ENCODE data around the gene MOK.

The MOK gene

DNA sequence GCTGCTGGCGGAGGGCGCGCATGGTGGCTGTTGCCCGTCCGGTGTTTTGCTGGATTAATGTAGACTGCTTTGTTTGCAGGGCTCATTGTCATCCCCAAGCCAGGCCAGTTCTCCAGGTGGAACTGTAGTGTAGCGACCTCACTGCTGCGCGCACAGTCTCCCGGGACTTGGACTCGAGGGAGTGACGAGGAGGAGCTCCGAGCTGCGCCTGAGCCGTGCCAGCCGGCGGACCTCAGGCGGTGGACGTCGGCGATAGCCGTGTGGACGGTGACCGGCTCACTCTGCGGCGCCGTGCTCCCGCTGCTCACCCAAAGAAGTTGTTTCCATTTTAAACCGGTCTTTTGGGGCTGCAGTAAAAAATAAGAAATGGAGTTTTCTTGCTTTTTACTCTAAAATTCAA lies 82.2 kb downstream of the MOK start:
- no peak for FAIRE-seq

DNA sequence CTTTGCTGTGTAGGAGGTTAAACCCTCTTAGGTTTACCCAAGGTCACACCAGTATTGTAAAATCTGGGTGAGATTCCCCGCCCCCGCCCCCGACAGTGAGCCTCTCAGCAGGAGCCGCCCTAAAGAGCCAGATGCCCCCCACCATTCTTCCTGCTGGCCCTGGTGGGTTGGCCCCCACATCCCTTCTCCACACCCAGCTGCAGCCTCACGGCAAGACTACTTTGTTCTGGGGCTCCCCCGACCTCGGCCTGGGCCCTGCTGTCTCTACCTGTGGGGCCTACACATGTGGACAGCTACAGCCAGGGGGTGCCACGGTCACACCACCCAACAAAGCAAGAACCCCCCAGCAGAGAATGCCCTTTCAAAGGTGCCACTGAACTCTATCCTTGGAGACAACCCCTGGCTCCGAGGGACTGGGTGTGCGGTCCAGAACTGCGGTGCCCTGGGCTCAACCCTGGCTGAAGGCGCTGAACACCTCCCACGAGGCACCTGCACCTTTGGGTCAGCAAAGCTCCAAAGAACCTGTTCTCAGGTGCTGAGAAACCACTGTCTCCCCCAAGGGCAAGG lies 82.9 kb downstream of the MOK start:
- FAIRE-seq = no peak

DNA sequence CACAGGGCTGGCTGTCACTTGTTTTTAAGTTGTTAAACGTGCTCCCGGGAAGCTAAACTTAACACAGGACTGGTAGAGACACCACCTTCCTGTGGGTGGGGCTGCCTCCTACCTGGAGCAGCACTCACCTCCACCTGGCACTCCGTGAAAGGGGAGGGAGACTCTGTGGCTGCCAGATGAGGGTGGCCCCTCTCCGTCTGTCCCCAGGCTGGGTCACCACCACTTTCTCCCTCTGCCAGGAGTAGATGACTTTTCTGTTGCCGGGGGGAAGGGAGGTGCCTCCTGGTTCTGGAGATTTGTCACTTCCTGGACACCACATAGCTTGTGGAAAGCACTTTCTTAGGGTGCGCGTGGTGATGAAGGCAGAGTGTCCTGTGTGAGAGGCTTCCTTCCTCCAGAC lies 83.9 kb downstream of the MOK start:
- FAIRE-seq = no peak

DNA sequence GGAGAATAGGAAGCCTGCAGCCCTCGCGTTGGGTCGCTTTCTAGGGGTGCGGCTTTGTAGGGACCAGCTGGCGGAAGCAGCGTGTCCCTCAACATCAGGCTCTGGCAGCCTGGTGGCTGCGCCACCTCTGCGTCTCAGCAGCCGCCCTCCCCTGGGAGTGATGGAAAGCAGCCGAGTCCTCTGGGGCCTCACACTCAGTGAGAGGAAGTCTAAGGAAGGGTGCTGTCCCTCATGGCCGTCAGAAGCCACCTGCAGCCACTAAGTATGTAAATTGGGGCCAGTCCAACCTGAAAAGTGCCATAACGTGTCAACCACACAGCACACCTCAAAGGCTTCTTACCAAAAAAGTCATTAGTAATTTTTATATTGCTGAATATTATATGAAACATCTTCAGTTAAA lies 84.9 kb downstream of the MOK start:
- no peak for FAIRE-seq

DNA sequence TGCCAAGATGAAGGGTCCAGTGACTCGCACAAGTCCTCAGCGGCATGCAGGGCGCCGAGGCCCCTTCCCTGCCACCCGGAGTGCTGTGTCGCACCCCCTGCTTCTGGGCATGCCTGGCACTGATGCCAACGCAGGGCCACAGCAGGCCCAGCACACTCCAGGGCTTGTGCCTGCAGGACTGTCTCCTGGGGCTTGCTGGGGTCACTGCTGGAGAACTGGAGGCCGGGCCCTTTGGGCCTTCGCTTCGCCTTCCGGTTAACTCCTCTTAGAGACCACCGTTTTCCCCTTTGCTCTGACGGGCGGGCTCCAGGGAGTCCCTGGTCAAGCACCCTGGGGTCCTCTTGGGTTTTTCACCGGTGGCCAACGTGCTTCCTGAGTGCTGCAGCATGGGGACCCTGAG lies 85.6 kb downstream of the MOK start:
- FAIRE-seq = no peak

DNA sequence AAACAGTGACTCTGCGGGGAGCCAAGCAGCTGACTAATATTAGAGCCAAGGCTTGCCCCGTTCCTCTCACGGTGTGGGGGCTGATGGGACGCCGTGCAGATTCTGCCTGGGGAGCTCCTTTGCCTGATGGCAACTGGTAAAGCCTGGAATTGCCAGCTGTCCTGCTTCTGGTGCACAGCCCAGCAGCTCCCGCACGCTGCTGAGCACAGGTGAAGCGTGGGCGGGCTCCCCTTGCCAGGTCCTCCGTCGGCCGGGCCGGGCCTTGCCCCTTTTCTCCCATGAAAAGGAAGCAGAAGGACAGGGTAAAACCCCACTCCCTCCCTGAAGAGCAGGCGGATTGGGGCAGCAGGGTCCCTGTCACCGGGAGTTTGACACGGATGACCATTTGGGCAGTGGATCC lies 86.3 kb downstream of the MOK start:
- FAIRE-seq = no peak

DNA sequence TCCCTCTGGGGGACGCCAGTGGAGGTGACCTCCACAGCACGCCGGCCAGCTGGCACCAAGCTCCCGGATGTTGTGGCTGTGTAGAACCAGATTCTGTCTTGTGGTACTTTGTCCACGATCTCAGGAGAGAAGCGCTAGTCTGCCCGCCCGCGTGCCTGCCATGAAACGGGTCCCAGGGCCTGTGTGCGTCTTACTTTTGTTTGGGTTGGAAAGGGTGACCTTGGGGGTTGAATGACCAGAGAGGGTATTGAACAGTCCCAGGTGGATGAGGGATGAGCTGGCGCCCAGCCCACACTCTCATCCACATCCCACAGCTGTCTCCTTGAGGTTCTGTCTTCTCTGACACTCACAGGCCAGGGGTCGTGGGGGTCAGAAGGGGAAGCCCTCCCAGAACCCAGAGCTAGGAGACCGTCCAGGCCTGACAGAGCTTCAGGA lies 87.0 kb downstream of the MOK start:
- no peak for FAIRE-seq

DNA sequence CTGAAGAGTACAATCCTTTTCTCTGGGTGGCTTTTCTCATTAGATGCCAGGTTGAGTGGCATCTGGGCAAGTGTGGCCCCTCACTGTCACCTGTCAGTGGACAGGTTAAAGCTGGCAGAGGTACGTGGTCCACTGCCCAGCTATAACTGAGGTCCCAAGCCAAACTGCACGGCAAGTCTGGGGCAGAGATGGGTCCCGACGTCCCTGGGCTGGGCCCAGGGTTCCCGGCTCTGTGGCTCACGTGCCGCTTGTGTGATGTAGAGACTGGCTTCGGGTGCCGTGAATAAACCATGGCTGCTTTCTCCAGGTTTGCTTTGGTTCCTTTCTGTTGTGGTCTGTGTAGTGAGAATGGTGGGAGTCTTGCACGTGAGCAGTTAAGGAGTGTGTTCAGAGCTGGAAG lies 87.6 kb downstream of the MOK start:
- no peak for FAIRE-seq

DNA sequence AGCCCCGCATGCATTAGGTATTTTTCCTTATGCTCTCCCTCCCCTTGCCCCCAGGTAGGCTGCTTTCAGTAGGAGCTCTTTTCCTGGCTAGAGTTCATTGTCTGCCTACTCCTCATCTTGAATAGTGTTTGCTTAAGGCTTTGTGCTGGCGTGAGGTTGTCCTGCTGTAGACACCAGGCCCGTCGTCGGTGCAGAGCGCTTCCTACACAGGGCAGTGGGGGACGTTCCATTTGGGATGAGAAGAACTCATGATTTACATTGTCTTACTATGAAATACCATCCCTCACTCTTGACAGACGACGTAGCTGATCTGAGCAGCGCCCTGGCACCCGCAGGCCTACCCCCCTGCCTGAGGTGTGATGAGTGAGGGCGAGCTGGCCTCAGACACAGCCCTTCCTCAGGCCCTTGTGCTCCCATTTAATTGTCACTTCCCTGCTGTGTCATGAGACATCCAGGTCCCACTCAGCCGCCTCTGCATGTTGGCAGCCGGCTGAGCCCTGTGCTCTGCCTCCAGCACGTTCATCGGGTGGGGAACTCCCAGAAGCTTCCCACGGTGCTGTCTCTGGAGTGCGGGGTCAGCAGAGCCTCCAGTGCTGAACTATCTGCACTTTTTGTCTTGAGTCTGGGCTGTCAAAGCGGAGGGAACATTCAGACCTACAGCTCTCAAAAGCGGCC lies 89.3 kb downstream of the MOK start:
- no peak for FAIRE-seq

DNA sequence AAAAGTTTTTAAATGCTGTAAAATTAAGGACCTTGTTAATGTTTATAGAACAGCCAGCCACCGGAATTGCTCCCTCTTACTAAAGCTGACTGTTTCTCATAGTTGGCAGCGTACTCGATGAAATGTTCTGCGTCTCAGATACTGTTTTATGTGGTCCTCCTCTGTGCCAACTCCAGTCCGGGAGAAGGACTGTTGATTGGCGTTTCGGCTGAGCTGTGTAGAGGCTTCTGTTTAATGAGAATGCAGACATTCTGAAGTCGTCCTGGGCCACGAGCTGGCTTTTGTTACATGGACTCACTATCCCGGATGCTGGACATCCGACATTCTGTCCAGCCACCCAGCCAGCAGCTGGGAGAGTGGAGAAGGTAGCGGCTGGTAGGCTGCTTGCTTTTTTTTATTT lies 89.9 kb downstream of the MOK start:
- FAIRE-seq = no peak

DNA sequence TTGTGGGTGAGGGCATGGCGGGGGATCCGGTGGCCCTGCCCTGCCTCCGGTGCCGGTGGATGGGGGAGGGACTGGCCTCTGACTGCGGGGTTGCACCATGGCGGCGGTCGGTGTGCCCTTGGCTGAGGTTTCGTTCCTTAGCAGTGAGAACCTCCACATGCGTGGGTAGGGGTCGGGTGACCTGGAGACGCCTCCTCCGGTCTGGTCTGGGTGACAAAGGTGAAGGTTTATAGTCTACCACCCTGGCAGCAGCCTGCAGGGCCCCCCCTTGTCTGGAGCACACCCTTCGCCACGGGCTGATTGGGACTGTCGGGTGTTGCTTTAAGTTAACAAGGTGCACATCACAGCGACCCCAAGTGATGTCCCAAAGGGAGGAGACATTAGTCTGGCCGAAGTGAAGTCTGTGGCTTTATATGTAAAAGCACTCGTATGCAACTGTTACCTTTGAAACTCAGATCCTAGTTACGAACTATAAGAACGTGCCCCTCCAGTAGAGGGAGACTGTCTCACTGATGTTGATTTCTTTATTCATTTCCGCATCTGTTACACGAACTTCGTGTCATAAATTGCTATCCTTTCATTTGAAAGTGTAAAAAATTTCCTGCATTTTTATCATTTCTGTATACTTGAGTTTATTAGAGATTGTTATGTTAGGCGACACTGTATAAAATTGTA lies 90.8 kb downstream of the MOK start:
- no peak for FAIRE-seq

DNA sequence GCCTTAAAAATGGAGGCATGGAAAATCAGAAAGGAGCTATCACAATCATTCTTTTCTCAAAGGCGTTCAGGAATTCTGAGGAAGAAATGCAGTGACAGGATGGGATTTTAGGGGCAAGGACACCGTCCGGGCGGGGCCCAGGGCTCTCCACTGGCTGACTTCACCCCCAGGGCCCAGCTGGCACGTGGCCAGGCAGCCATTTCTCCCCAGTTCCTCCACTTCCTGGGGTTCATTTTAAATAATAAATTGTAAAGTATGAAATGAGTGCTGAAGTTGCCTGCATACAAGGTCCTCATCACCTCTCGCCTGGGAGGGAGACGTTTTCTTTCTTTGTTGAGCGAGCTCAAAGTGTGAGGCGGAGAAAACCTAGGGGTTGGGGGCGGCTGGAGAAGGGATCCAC lies 91.5 kb downstream of the MOK start:
- no peak for FAIRE-seq

DNA sequence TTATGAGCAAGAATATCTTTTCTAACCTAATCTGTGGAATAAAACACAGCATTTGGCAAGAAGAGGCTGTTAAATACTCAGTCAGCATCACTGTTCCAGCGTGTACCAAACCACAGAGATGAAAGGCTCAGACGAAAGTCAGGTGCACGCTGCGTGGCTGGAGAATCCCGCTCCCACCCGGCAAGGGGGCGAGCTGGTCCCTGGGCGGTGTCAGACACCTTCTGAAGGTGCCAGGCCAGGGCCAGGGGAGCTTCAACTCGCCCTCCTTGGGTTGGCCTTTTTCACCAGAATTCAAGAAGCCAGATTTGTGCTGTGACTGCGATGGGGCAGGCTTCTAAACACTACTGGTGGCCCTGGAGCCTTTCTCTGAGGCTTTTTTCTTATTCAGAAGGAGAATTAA lies 92.1 kb downstream of the MOK start:
- FAIRE-seq = no peak

DNA sequence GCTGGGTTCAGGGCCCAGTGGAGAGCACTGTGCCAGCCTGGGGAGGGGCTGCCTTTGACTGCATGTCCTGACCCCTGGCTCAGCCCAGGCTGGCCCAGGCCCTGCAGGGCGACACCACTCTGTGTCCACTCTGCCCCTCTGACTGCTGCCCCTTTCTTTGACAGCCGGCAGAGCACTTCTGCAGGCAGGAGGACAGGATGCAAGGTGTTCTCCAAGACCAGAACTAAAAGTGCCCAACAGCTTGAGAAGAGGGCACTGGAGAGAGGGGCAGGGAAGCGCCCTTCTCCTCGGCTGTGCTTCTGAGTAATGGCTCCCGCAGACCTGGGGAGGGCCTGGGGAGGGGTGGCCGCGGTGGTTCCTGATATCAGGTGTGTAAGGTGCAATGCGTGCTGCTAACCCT lies 92.6 kb downstream of the MOK start:
- no peak for FAIRE-seq

DNA sequence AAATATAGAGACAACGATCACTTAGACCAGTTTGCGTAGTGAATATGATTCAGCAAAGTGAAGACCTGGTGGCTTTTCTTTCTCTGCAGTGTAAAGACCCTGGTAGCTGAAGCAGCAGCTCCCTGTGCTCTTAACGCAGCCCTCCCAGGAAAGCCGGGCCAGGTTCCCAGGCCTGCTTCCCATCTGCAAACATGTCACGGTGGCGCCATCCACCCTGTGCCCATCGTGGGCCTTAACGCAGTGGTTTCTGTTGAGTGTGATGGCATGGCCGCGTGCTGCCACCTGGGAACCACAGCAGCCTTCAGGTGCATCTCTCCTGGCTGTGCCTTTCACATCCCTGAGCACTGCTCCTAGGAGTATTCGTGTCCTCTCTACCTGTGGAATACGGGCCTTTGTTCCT lies 93.7 kb downstream of the MOK start:
- FAIRE-seq = no peak

DNA sequence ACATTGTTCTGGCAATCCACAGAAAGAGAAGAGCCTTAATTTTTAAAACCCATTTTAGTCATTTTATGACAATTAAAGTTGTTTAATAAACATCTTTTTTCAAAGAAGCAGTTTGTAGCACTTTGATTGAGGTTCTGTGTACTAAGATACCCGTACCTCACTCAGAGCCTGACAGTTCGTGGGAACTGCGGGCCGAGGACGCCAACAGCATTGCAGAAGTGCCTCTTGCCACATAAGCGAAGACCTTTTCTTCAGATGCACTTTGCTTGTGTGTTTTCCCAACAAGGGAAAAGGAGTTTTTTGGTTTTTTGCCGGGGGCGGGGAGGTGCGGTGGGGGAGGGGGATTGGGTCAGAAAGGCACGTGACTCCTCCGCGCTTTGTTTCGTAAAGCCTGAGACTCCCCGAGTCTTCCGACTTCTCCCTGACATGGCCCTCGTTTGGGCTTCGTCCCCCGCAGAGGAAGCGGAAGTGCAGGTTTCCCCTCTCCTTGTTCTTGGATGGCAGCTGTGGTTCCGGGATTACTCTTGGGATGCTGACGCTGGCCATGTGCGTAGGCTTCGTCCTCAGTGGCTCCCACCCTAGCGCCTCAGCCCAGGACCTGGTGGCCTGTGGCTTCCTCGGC lies 94.4 kb downstream of the MOK start:
- no peak for FAIRE-seq

DNA sequence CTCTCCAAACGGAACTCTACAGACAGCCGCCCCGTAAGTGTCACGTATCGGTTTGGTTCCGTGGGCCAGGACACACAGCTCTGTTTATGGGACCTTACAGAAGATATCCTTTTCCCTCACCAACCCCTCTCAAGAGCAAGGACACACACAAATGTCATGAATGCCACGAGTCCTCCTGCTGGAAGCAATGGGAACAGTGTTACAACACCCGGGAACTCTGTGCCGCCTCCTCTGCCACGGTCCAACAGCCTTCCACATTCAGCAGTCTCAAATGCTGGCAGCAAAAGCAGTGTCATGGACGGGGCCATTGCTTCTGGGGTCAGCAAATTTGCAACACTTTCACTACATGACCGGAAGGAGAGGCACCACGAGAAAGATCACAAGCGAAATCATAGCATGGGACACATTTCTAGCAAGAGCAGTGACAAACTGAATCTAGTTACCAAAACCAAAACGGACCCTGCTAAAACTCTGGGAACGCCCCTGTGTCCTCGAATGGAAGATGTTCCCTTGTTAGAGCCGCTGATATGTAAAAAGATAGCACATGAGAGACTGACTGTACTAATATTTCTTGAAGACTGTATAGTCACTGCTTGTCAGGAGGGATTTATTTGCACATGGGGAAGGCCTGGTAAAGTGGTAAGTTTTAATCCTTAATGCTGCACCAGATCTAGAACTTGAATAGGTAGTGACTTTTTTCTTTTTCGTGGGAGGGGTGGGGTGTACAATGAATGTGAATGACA lies 95.6 kb downstream of the MOK start:
- no peak for FAIRE-seq

DNA sequence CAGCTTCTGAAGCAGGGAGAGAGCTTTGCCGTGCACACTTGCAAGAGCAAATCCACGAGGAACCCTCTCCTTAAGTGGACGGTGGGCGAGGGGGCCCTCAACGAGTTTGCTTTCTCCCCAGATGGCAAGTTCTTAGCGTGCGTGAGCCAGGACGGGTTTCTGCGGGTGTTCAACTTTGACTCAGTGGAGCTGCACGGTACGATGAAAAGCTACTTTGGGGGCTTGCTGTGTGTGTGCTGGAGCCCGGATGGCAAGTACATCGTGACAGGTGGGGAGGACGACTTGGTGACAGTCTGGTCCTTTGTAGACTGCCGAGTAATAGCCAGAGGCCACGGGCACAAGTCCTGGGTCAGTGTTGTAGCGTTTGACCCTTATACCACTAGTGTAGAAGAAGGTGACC lies 96.2 kb downstream of the MOK start:
- no peak for FAIRE-seq

DNA sequence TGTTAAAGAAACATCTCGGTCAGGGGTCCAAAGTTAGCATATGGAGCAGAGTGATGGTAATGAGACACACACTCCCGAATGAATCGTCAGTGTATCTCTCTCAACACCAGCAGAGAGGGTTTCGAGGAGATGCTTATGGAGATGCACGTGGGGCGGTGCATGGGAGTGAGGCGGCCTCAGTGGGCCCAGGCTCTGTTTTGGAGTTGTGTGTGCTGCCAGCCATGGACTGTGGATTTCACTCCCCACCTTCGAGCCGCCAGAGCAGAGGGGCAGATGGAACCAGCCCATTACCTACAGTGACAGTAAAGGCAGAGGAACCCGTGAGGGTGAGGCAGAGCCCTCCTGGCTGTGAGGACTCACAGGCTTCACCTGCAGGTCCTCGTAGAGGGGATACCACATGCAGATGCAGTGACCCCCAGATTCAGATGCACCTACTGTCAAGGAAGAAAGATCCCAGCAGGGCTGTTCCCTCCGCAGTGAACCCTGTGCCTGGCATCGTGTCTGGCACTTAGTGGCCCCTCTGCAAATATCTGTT lies 97.1 kb downstream of the MOK start:
- no peak for FAIRE-seq

DNA sequence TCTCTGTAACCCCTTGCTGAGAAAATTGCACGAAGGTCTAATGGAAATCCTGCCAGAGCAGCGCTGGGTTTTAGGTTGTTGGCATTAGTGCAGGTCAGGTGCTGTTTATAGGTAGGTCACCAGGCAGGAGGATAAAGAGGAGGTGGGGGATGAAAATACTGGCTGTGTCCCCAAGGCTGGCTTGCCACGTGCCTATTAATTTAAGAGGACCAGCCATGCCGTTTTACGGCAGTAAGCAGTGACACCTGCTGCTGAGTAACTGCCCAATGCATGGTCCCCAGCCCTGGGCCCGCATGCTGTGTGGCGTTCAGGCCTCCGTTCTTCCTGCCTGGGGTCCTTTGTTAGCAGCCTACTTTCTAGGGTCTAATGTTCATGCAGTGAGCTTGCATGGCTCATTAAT lies 98.0 kb downstream of the MOK start:
- no peak for FAIRE-seq

DNA sequence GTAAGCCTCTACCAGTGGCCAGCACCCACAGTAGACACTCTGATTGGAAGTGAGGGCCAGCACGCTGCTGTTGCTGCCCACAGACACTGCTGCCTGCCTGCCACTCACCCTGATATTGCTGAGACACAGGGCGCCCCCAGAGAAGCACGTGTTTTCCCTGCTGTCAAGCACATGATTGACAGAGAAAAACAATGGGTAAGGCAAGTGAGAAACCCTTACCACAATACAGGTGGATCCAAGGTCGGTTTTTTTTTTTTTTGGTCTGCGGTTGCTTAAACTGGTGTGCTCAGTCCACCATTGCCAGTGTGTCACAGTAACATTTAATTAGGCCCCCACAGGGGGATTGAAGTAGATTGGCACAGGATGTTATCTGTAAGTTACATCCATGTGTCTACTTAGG lies 99.4 kb downstream of the MOK start:
- no peak for FAIRE-seq

DNA sequence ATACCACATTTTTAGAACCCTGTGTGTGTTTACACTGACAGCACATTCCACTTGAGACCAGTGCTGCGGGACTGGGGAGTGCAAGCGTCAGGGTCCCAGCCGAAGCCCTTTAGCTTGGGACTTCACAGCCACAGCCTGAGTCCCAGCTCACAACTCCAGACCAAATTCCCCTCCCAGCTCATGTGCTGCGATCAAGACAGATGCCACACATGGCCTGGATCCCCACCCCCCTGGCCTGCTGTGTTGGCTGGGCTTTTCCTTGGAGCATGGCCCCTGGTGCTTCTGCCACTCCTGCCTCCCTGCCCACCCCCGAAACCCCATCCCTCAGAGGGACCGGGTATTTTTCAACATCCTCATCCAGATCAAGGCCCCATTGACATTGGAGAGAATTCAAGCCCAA lies 101.6 kb downstream of the MOK start:
- FAIRE-seq = no peak

DNA sequence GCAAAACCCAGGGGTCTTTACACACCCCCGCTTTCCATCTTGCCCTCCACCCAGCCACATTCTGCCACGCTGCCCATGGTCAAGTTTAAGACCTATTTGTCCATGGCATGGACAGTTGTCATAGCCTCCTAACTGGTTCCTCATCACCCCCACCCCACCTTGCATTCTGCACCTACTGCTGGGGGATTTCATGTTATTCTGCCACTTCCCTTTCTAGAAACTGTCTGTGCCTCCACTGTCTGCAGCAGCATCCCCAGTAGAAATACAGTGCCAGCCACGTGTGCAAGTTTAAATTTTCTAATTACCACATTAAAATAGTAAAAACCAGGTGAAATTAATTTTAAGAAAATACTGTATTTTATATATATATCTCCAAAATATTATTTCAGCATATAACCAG lies 102.0 kb downstream of the MOK start:
- no peak for FAIRE-seq

Measured in TTC549 (cell line).